Activated naive CD8-positive, alpha-beta T cell (primary cell): ENCODE data around the gene NTSR1.

Experiments
- H3K27ac Mint-ChIP-seq: one replicate; pipeline ENCODE4 v1.8.0; 2021; ENCODE audit warnings: mixed read lengths
- H3K27me3 Mint-ChIP-seq: one replicate; pipeline ENCODE4 v1.8.0; 2021; ENCODE audit warnings: mixed read lengths
- H3K36me3 Mint-ChIP-seq: one replicate; pipeline ENCODE4 v1.8.0; 2021; ENCODE audit warnings: mixed read lengths
- H3K4me1 Mint-ChIP-seq: one replicate; pipeline ENCODE4 v1.8.0; 2021; ENCODE audit warnings: low read depth, mixed read lengths
- H3K4me3 Mint-ChIP-seq: one replicate; pipeline ENCODE4 v1.8.0; 2021; ENCODE audit warnings: mild to moderate bottlenecking, mixed read lengths
- H3K9me3 Mint-ChIP-seq: one replicate; pipeline ENCODE4 v1.8.0; 2021; ENCODE audit warnings: low read depth, mixed read lengths

Gene NTSR1

GRCh38 chr20:62695448-62696414, 12.9 kb upstream of the NTSR1 start:
- no peak overlapping the region for H3K4me3 Mint-ChIP-seq
- no peaks in the 10 kb centered on the region for H3K27me3 Mint-ChIP-seq
- peaks cover 2% of the 10 kb centered on the region for H3K4me1 Mint-ChIP-seq
- H3K27ac Mint-ChIP-seq = no peak overlapping the region
- no peaks in the 10 kb centered on the region for H3K9me3 Mint-ChIP-seq
- H3K36me3 Mint-ChIP-seq = no peaks in the 10 kb centered on the region

GRCh38 chr20:62696434-62696957, 12.1 kb upstream of the NTSR1 start:
- no peak overlapping the region for H3K4me3 Mint-ChIP-seq
- H3K27ac Mint-ChIP-seq = no peak overlapping the region
- H3K9me3 Mint-ChIP-seq = no peaks in the 10 kb centered on the region
- H3K27me3 Mint-ChIP-seq = no peaks in the 10 kb centered on the region
- no peaks in the 10 kb centered on the region for H3K36me3 Mint-ChIP-seq
- peaks cover 2% of the 10 kb centered on the region for H3K4me1 Mint-ChIP-seq

DNA sequence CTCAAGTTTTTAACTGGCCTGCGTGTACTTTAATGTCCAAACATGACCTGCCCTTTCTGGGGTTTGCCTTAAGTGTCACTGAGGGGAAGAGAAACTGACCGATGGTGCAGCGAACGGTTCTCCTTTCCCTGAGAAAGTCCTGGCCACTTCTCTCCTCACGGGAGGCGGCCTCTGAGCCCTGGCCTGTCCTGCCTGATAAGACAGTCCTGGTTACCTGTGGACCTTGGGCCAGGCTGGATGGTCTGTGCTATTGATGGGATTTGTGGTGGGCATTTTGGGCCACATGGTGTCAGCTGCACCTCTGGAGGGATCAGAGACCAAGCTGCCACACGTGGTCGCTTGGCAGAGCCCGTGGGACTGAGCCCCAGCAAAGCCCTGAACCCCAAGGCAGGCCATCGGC, 11.6 kb upstream of the NTSR1 start:
- H3K4me1 Mint-ChIP-seq = peaks cover 2% of the 10 kb centered on the region

DNA sequence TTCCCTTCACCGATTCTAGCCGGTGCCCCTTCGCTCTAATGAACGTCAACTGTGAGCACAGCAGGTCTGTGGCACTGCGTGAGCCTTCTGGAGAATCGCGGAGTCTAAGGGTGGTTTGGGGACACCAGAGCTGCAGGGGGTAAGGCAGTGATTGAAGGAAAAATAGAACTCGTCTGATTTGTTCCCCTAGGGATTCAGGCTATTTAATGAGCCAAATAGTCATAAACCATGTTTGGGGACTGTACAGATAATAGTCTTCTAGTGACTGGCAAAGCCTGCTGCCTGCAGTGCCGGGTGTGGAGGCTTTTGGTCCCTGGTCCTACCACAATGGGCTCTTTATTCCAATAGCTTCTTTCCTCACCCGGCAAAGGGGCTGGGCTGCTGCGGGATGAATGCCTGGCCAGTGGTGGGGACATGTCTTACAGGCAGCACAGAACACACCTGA, 11.1 kb upstream of the NTSR1 start:
- Mint-ChIP-seq H3K36me3 (no peaks in the 10 kb centered on the region), H3K9me3 (no peaks in the 10 kb centered on the region), H3K4me1 (peaks cover 2% of the 10 kb centered on the region), H3K27me3 (no peaks in the 10 kb centered on the region), H3K27ac (no peak overlapping the region), H3K4me3 (no peak overlapping the region)

More for the DNA sequence above, 11.6 kb upstream of the NTSR1 start:
- Mint-ChIP-seq H3K27ac (no peak overlapping the region), H3K9me3 (no peaks in the 10 kb centered on the region), H3K4me3 (no peak overlapping the region), H3K36me3 (no peaks in the 10 kb centered on the region), H3K27me3 (no peaks in the 10 kb centered on the region)

- Mint-ChIP-seq H3K4me3 (no peak overlapping the region), H3K36me3 (no peaks in the 10 kb centered on the region), H3K9me3 (no peaks in the 10 kb centered on the region), H3K4me1 (peaks cover 2% of the 10 kb centered on the region), H3K27ac (no peak overlapping the region), H3K27me3 (no peaks in the 10 kb centered on the region)
These were observed 10.4 kb upstream of the NTSR1 start for GRCh38 chr20:62698231-62698630.

DNA sequence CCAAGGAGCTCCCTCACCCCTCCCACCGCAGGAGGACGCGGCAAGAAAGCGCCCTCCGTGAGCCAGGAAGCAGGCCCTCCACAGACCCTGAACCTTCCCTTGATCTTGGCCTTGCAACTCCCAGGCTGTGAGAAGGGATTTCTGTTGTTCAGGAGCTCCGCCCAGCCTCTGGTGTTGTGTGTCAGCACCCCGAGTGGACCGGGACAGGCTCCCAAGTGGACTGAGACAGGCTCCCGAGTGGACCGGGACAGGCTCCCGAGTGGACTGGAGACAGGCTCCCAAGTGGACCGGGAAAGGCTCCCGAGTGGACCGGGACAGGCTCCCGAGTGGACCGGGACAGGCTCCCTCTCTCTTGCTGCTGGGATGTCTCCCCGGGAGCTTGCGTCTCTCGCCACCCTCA, 9.3 kb upstream of the NTSR1 start:
- Mint-ChIP-seq H3K9me3 (no peaks in the 10 kb centered on the region), H3K27ac (no peak overlapping the region), H3K4me3 (no peak overlapping the region), H3K4me1 (peaks cover 5% of the 10 kb centered on the region), H3K27me3 (no peaks in the 10 kb centered on the region), H3K36me3 (no peaks in the 10 kb centered on the region)

GRCh38 chr20:62699741-62700140, 8.9 kb upstream of the NTSR1 start:
- peaks cover 8% of the 10 kb centered on the region for H3K4me1 Mint-ChIP-seq
- H3K36me3 Mint-ChIP-seq = no peaks in the 10 kb centered on the region
- H3K27me3 Mint-ChIP-seq = no peaks in the 10 kb centered on the region
- H3K9me3 Mint-ChIP-seq = no peaks in the 10 kb centered on the region
- no peak overlapping the region for H3K4me3 Mint-ChIP-seq
- no peak overlapping the region for H3K27ac Mint-ChIP-seq

- Mint-ChIP-seq H3K4me1 (peaks cover 10% of the 10 kb centered on the region), H3K27me3 (no peaks in the 10 kb centered on the region), H3K27ac (no peak overlapping the region), H3K36me3 (no peaks in the 10 kb centered on the region), H3K9me3 (no peaks in the 10 kb centered on the region), H3K4me3 (no peak overlapping the region)
These were observed 8.2 kb upstream of the NTSR1 start for GRCh38 chr20:62700261-62700930.

DNA sequence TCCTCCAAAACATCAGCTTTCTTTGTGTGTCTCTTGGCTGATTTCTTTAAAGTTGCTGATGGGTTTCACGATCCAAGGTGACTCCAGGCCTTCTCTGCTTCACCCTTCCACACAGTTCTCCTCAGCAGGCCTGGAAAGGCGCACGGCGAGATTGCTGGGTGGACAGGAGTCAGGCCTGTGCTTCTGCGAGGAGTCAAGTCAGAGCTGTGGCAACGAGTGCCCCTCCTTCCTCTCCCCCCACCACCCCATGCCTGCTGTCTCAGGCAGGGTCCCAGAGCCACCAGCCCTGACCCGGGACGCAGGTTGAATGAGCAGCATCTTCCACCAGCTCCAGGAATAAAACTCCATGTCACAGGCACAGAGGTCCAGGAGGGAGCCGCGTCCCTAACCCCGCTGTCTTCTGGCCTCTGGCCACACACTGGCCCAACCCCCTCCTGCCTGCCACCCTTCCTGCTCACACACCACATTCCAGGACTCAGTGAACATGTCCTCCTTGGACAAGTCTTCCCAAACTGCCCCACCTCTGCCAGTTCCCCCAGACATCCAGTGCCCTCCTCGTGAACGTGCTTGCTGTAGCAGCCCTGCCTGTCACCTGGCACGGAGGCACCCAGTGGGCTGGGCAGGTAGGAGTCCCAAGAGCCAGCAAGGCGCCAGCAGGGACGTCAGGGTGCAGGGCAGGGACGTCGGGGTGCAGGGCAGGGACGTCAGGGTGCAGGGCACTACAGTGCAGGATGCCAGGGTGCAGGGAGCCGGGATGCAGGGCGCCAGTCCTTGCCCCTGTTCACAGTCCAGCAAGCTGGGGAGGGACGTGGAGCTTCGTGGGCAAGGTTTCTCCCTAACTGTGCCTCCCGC, 7.2 kb upstream of the NTSR1 start:
- Mint-ChIP-seq H3K27ac (no peak overlapping the region), H3K4me3 (no peak overlapping the region), H3K36me3 (no peaks in the 10 kb centered on the region), H3K9me3 (no peaks in the 10 kb centered on the region), H3K4me1 (peaks cover 9% of the 10 kb centered on the region), H3K27me3 (no peaks in the 10 kb centered on the region)

GRCh38 chr20:62702013-62702300, 6.7 kb upstream of the NTSR1 start:
- no peak overlapping the region for H3K27ac Mint-ChIP-seq
- H3K36me3 Mint-ChIP-seq = no peaks in the 10 kb centered on the region
- H3K27me3 Mint-ChIP-seq = peaks cover 3% of the 10 kb centered on the region
- H3K4me1 Mint-ChIP-seq = peaks cover 7% of the 10 kb centered on the region
- no peaks in the 10 kb centered on the region for H3K9me3 Mint-ChIP-seq
- no peak overlapping the region for H3K4me3 Mint-ChIP-seq

DNA sequence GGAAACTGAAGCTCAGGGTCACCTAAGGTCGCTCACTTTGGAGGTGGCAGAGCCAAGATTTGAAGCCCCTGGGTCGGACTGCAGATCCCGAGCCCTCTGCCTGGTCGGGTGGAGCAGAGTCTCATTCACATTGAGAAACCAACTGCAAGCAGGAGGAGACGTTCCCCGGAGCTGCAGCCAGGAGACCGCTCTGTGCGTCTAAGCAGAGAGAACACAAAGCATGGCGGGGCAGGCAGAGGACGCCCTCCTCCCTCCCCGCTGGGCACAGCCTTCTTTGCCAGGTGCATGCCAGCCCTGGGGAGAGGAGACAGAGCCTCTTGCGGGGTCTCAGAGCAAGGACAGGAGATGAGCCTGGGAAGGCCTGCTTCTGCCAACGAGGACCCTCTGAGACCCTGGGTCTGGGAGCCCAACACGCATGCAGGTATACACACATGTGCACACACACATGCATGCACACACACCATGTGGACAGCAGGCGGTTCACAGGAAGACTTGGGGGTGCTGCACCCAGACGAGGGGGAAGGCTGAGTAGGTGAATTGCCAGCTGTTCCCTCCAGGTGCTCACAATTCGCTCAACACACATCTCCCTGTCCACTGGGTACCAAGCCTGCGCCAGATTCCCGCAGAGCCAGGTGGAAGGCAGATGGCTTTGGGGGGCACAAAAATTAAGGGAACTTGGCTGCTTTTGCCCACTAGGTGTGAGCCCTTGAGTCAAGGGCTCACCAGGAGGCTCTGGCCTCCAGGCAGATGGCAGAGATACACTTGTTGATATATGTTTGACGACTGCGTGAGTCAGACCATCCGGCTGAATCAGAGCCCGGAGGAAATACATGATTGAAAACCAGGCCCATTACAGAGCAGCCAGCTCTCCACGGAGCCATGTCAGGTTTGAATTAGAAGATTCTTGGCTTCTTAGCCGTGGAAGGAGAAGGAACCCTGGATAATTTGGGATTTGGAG, 5.5 kb upstream of the NTSR1 start:
- no peaks in the 10 kb centered on the region for H3K9me3 Mint-ChIP-seq
- H3K27ac Mint-ChIP-seq = peak overlapping the region; percentile 52
- peak overlapping the region; percentile 59 for H3K4me3 Mint-ChIP-seq
- peaks cover 5% of the 10 kb centered on the region for H3K27me3 Mint-ChIP-seq
- no peaks in the 10 kb centered on the region for H3K36me3 Mint-ChIP-seq
- H3K4me1 Mint-ChIP-seq = peaks cover 12% of the 10 kb centered on the region

DNA sequence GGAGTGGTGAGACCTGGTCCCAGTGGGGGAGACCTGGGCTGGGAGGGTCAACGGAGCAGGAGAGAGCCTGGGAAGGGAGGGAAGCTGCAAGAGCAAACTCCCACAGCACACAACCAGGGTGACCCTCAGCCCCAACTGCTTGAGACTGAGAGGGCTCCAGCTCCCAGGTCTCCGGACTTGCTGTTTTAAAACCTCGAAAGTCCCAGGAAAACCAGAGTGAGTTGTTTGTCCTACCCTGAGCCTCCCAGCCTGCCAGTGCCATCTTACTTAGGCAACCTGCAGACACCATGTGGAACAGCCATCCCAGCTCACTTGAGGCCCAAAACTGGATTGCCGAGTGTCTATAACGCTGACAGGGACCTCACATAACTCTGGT, 4.8 kb upstream of the NTSR1 start:
- Mint-ChIP-seq H3K4me1 (peaks cover 13% of the 10 kb centered on the region), H3K36me3 (no peaks in the 10 kb centered on the region), H3K4me3 (peak overlapping the region; percentile 59), H3K27me3 (peaks cover 5% of the 10 kb centered on the region), H3K9me3 (no peaks in the 10 kb centered on the region), H3K27ac (peak overlapping the region; percentile 52)

DNA sequence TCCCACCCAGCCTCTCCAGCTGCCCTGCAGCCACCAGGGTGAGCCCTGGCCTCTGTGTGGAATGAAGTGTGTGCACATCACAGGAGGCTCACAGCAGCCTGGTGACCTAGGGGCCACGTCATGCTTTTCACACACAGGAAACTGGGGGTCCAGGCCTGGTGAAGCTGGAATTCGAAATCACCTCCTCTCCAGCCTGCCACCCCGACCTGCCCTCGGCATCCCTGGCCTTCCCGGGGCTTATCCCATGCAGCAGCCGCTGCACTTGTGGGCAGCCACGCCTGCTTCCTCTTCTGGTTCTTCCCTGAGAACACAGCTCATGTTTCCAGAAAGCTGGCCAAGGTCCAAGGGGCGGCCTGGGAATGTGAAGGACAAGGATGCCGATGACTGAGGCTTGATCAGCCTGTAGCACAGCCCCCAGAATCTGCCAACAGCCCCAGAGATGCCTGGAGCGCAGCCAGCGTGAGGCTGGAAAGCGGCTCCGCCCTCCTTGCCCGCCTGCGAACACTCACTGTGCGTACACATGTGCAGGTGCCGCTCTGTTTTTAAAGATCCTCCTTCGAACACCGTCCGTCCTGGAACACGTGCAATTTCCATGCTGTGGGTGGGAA, 4.2 kb upstream of the NTSR1 start:
- Mint-ChIP-seq H3K4me1 (peaks cover 13% of the 10 kb centered on the region), H3K27me3 (peaks cover 5% of the 10 kb centered on the region)

More for the DNA sequence above, 4.2 kb upstream of the NTSR1 start:
- no peak overlapping the region for H3K27ac Mint-ChIP-seq
- no peaks in the 10 kb centered on the region for H3K36me3 Mint-ChIP-seq
- no peak overlapping the region for H3K4me3 Mint-ChIP-seq
- no peaks in the 10 kb centered on the region for H3K9me3 Mint-ChIP-seq
